Measurements from ENCODE around the gene LRRTM4.
"Not testable (repeated sequence)": the region's sequence is repeated elsewhere in the genome, so short reads cannot be mapped to it uniquely, and the experiment has no call there.

The LRRTM4 gene

GRCh38 chr2:77054938-77055337, 467.2 kb downstream of the LRRTM4 start:
- DNase-seq: no peak

GRCh38 chr2:77046339-77046738, 475.8 kb downstream of the LRRTM4 start:
- no peak for DNase-seq

GRCh38 chr2:77045456-77045855, 476.7 kb downstream of the LRRTM4 start:
- not testable (repeated sequence) for DNase-seq

- no peak for DNase-seq
Observed at GRCh38 chr2:77034445-77034844, 487.7 kb downstream of the LRRTM4 start.

- not testable (repeated sequence) for DNase-seq
Observed at GRCh38 chr2:77029237-77029636, 492.9 kb downstream of the LRRTM4 start.

GRCh38 chr2:77028032-77028600, 494.1 kb downstream of the LRRTM4 start:
- peak; percentile 66 for DNase-seq

GRCh38 chr2:77025714-77026113, 496.5 kb downstream of the LRRTM4 start:
- DNase-seq: peak; percentile 59

- DNase-seq: no peak
Observed at GRCh38 chr2:77021161-77021560, 501.0 kb downstream of the LRRTM4 start.

GRCh38 chr2:77018219-77018618, 504.0 kb downstream of the LRRTM4 start:
- no peak for DNase-seq

GRCh38 chr2:77017355-77017745, 504.8 kb downstream of the LRRTM4 start:
- no peak for DNase-seq

- DNase-seq: no peak
Observed at GRCh38 chr2:77016443-77017354, 505.5 kb downstream of the LRRTM4 start.

GRCh38 chr2:77013953-77014352, 508.2 kb downstream of the LRRTM4 start:
- no peak for DNase-seq

- DNase-seq: no peak
Observed at GRCh38 chr2:77013457-77013856, 508.7 kb downstream of the LRRTM4 start.

- DNase-seq: no peak
Observed at GRCh38 chr2:77009307-77009706, 512.9 kb downstream of the LRRTM4 start.

GRCh38 chr2:77008853-77009252, 513.3 kb downstream of the LRRTM4 start:
- no peak for DNase-seq

GRCh38 chr2:77007686-77008085, 514.5 kb downstream of the LRRTM4 start:
- DNase-seq: peak; percentile 63

GRCh38 chr2:77005522-77005921, 516.7 kb downstream of the LRRTM4 start:
- no peak for DNase-seq

- DNase-seq: no peak
Observed at GRCh38 chr2:77001895-77002294, 520.3 kb downstream of the LRRTM4 start.

GRCh38 chr2:76998704-76999103, 523.5 kb downstream of the LRRTM4 start:
- DNase-seq: no peak

GRCh38 chr2:76998152-76998551, 524.0 kb downstream of the LRRTM4 start:
- no peak for DNase-seq

- DNase-seq: no peak
Observed at GRCh38 chr2:76997296-76997695, 524.9 kb downstream of the LRRTM4 start.

- DNase-seq: no peak
Observed at GRCh38 chr2:76985387-76986136, 536.6 kb downstream of the LRRTM4 start.

- DNase-seq: no peak
Observed at GRCh38 chr2:76984359-76984758, 537.8 kb downstream of the LRRTM4 start.
